MM.1S (cell line): ENCODE results near the gene MTA3.
"Not testable (repeated sequence)": the region's sequence is repeated elsewhere in the genome, so short reads cannot be mapped to it uniquely, and the experiment has no call there.

Experiments used
- DNase-seq: peaks from one replicate; pipeline ENCODE4 v3.0.0-alpha.2; 2015
- H2AFZ ChIP-seq: fragments of 300-600 bp; sonication (generic); 2 replicates; pipeline ENCODE4 v1.6.0; 2016; ENCODE audit warnings: antibody characterized with exemption, low read length
- H3F3A ChIP-seq: fragments of 300-600 bp; sonication (generic); 2 replicates; pipeline ENCODE4 v1.6.1; 2016; ENCODE audit warnings: mild to moderate bottlenecking, antibody characterized with exemption, low read length, moderate library complexity, mixed read lengths; ENCODE audit not compliant: insufficient read depth
- H3K27ac ChIP-seq: fragments of 300-600 bp; sonication (generic); 2 replicates; pipeline ENCODE4 v1.5.1; 2016; ENCODE audit warnings: mild to moderate bottlenecking, low read length
- H3K27me3 ChIP-seq: fragments of 300-600 bp; sonication (generic); replicated peaks from 2 replicates; pipeline ENCODE4 v1.6.0; 2016; ENCODE audit warnings: low read length; ENCODE audit not compliant: insufficient read depth
- H3K36me3 ChIP-seq: fragments of 300-600 bp; sonication (generic); replicated peaks from 2 replicates; pipeline ENCODE4 v1.6.1; 2016; ENCODE audit warnings: mild to moderate bottlenecking, low read length, mixed read lengths; ENCODE audit not compliant: insufficient read depth
- H3K4me1 ChIP-seq: fragments of 300-600 bp; sonication (generic); 2 replicates; pipeline ENCODE4 v1.6.1; 2016; ENCODE audit warnings: low read length, mixed read lengths
- H3K4me2 ChIP-seq: fragments of 300-600 bp; sonication (generic); 2 replicates; pipeline ENCODE4 v1.6.0; 2016; ENCODE audit warnings: low read depth, low read length
- H3K4me3 ChIP-seq: fragments of 300-600 bp; sonication (generic); 2 replicates; pipeline ENCODE4 v1.5.1; 2016; ENCODE audit warnings: low read length, mixed read lengths
- H3K79me2 ChIP-seq: fragments of 300-600 bp; sonication (generic); 2 replicates; pipeline ENCODE4 v1.6.1; 2016; ENCODE audit warnings: mixed run types, low read length, mixed read lengths
- H3K9ac ChIP-seq: fragments of 300-600 bp; sonication (generic); 2 replicates; pipeline ENCODE4 v1.6.1; 2016; ENCODE audit warnings: low read length, mixed read lengths
- H3K9me2 ChIP-seq: fragments of 300-600 bp; sonication (generic); replicated peaks from 2 replicates; pipeline ENCODE4 v1.6.1; 2016; ENCODE audit warnings: mild to moderate bottlenecking, low read length, mixed read lengths; ENCODE audit not compliant: insufficient read depth
- H3K9me3 ChIP-seq: fragments of 300-600 bp; sonication (generic); replicated peaks from 2 replicates; pipeline ENCODE4 v1.6.1; 2016; ENCODE audit warnings: mild to moderate bottlenecking, low read length, mixed read lengths; ENCODE audit not compliant: insufficient read depth
- H4K20me1 ChIP-seq: fragments of 300-600 bp; sonication (generic); 2 replicates; pipeline ENCODE4 v1.6.1; 2016; ENCODE audit warnings: mild to moderate bottlenecking, low read length, moderate library complexity, mixed read lengths; ENCODE audit not compliant: insufficient read depth
- CTCF ChIP-seq: fragments of 300-600 bp; sonication (generic); IDR thresholded peaks from 2 replicates; pipeline ENCODE4 v1.5.1; 2016; ENCODE audit warnings: antibody characterized with exemption, low read length, mixed read lengths
- EZH2 ChIP-seq: fragments of 300-600 bp; sonication (generic); optimal IDR thresholded peaks from 2 replicates; pipeline ENCODE3; 2017; ENCODE audit warnings: low read depth, mild to moderate bottlenecking, antibody characterized with exemption, low read length, mixed read lengths
- EZH2phosphoT487 ChIP-seq: fragments of 300-600 bp; sonication (generic); IDR thresholded peaks from 2 replicates; pipeline ENCODE4 v1.6.1; 2018; ENCODE audit warnings: antibody characterized with exemption, low read length

MTA3 gene

GRCh38 chr2:42557306-42557705 lies 11.1 kb upstream of the MTA3 start:
- H2AFZ ChIP-seq, result no peak overlapping the region
- no peaks in the 10 kb centered on the region for H3K79me2 ChIP-seq
- DNase-seq, result no peak
- H3F3A ChIP-seq, result no peaks in the 10 kb centered on the region
- H3K36me3 ChIP-seq, result no peaks in the 10 kb centered on the region
- no peaks in the 10 kb centered on the region for H3K9me2 ChIP-seq
- H3K4me3 ChIP-seq, result no peak overlapping the region
- TF ChIP-seq CTCF (no peak), EZH2 (no peak), EZH2phosphoT487 (no peak)
- no peak overlapping the region for H3K9ac ChIP-seq
- H3K9me3 ChIP-seq, result no peaks in the 10 kb centered on the region
- no peak overlapping the region for H3K4me2 ChIP-seq
- H3K27ac ChIP-seq, result no peak overlapping the region
- no peaks in the 10 kb centered on the region for H4K20me1 ChIP-seq
- no peaks in the 10 kb centered on the region for H3K27me3 ChIP-seq
- H3K4me1 ChIP-seq, result no peaks in the 10 kb centered on the region

GRCh38 chr2:42558827-42559226 lies 9.6 kb upstream of the MTA3 start:
- H3K9me2 ChIP-seq, result no peaks in the 10 kb centered on the region
- no peaks in the 10 kb centered on the region for H3K36me3 ChIP-seq
- H2AFZ ChIP-seq, result no peak overlapping the region
- H3F3A ChIP-seq, result no peaks in the 10 kb centered on the region
- TF ChIP-seq EZH2 (no peak), CTCF (no peak), EZH2phosphoT487 (no peak)
- H3K79me2 ChIP-seq, result no peaks in the 10 kb centered on the region
- no peaks in the 10 kb centered on the region for H4K20me1 ChIP-seq
- no peaks in the 10 kb centered on the region for H3K4me1 ChIP-seq
- H3K27ac ChIP-seq, result no peak overlapping the region
- no peak for DNase-seq
- no peak overlapping the region for H3K9ac ChIP-seq
- H3K9me3 ChIP-seq, result no peaks in the 10 kb centered on the region
- no peak overlapping the region for H3K4me2 ChIP-seq
- no peak overlapping the region for H3K4me3 ChIP-seq
- H3K27me3 ChIP-seq, result no peaks in the 10 kb centered on the region

- H4K20me1 ChIP-seq, H3K27me3 ChIP-seq, H3K9ac ChIP-seq, H3K4me2 ChIP-seq, DNase-seq, H3K4me3 ChIP-seq, H3K9me3 ChIP-seq, H3K79me2 ChIP-seq, H3K9me2 ChIP-seq, H3K27ac ChIP-seq, H2AFZ ChIP-seq, H3K4me1 ChIP-seq, H3F3A ChIP-seq, H3K36me3 ChIP-seq: not testable (repeated sequence)
These were observed 8.3 kb upstream of the MTA3 start for GRCh38 chr2:42560133-42560532.

GRCh38 chr2:42560899-42561298 lies 7.5 kb upstream of the MTA3 start:
- H3K4me3 ChIP-seq, result no peak overlapping the region
- H3K4me1 ChIP-seq, result no peaks in the 10 kb centered on the region
- no peak overlapping the region for H3K9ac ChIP-seq
- no peaks in the 10 kb centered on the region for H3K9me3 ChIP-seq
- DNase-seq, result no peak
- no peak overlapping the region for H3K27ac ChIP-seq
- no peaks in the 10 kb centered on the region for H4K20me1 ChIP-seq
- H3K9me2 ChIP-seq, result no peaks in the 10 kb centered on the region
- no peaks in the 10 kb centered on the region for H3K79me2 ChIP-seq
- no peaks in the 10 kb centered on the region for H3K36me3 ChIP-seq
- H2AFZ ChIP-seq, result no peak overlapping the region
- H3K4me2 ChIP-seq, result no peak overlapping the region
- no peaks in the 10 kb centered on the region for H3K27me3 ChIP-seq
- no peaks in the 10 kb centered on the region for H3F3A ChIP-seq
- TF ChIP-seq CTCF (no peak), EZH2 (no peak), EZH2phosphoT487 (no peak)
